K562 (cell line): ENCODE measurements around the gene HSPH1.

Experiments
- CHD4 ChIP-seq: fragments of 200-600 bp; sonication (generic); IDR thresholded peaks from 3 replicates; pipeline ENCODE4 v1.6.1; 2012; ENCODE audit warnings: low read depth, mild to moderate bottlenecking, mixed read lengths, low read length, inconsistent platforms; ENCODE audit not compliant: insufficient read depth, insufficient replicate concordance, poor library complexity, severe bottlenecking
- FOXA1 ChIP-seq: fragments of 450-650 bp; IDR thresholded peaks from 2 replicates; pipeline ENCODE4 v1.6.1; 2016; ENCODE audit warnings: mild to moderate bottlenecking, borderline replicate concordance
- MAX ChIP-seq: sonication (generic); formaldehyde crosslinking; IDR thresholded peaks from 2 replicates; pipeline ENCODE4 v1.9.0; 2022; ENCODE audit warnings: mild to moderate bottlenecking, missing genetic modification reagents
- MEF2D ChIP-seq: conservative IDR thresholded peaks from 2 replicates; pipeline ENCODE4 v1.6.1; 2016; ENCODE audit warnings: low read depth, missing genetic modification characterization, missing compliant biosample characterization
- POLR2AphosphoS5 ChIP-seq: IDR thresholded peaks from 2 replicates; pipeline ENCODE4 v1.6.1; 2011; ENCODE audit warnings: mild to moderate bottlenecking, low read depth, low read length, moderate library complexity; ENCODE audit not compliant: control insufficient read depth, insufficient read depth
- PTTG1 ChIP-seq: fragments of 450-650 bp; IDR thresholded peaks from 2 replicates; pipeline ENCODE4 v1.6.1; 2016; ENCODE audit warnings: low read depth, mild to moderate bottlenecking, missing genetic modification characterization, missing compliant biosample characterization
- ZNF609 ChIP-seq: sonication (generic); formaldehyde crosslinking; IDR thresholded peaks from 2 replicates; pipeline ENCODE4 v1.8.1; 2023; ENCODE audit warnings: missing genetic modification reagents, mild to moderate bottlenecking, borderline replicate concordance
- ZNF766 ChIP-seq: fragments of 200-800 bp; sonication (Bioruptor generic); conservative IDR thresholded peaks from 2 replicates; pipeline ENCODE4 v1.6.1; 2016; ENCODE audit warnings: missing genetic modification characterization, missing compliant biosample characterization
- ZZZ3 ChIP-seq: fragments of 450-650 bp; IDR thresholded peaks from 2 replicates; pipeline ENCODE4 v1.6.1; 2016; ENCODE audit warnings: antibody characterized with exemption, mild to moderate bottlenecking, moderate library complexity
- TF ChIP-seq, protein P1 (sequence below), 3 experiments: fragments of 200-800 bp in 1 of 3; sonication (Bioruptor generic) in 1 of 3; sonication (generic) in 1 of 3; formaldehyde crosslinking in 1 of 3; IDR thresholded peaks; 2 replicates each; pipeline versions ENCODE4 v1.6.1 to v1.8.0; 2016 to 2022; ENCODE audit warnings: mild to moderate bottlenecking in 2 of 3, missing compliant biosample characterization in 2 of 3, missing genetic modification characterization in 2 of 3, missing genetic modification reagents in 1 of 3
- TF ChIP-seq, protein P2 (sequence below), 2 experiments: fragments of 450-650 bp in 1 of 2; IDR thresholded peaks; 2 replicates each; pipeline ENCODE4 v1.6.1; 2011 to 2017; ENCODE audit warnings: low read depth in 2 of 2, antibody characterized with exemption in 1 of 2, borderline replicate concordance in 1 of 2, low read length in 1 of 2, mild to moderate bottlenecking in 1 of 2, mixed read lengths in 1 of 2; ENCODE audit not compliant: control insufficient read depth in 1 of 2

- TF ChIP-seq POLR2AphosphoS5 (no peak), ZZZ3 (no peak), FOXA1 (no peak), ZNF609 (no peak), MEF2D (tag) (no peak), PTTG1 (no peak), ZNF766 (no peak), CHD4 (no peak), MAX (CRISPR knock-in tag) (no peak)
- TF ChIP-seq, protein P1, sequence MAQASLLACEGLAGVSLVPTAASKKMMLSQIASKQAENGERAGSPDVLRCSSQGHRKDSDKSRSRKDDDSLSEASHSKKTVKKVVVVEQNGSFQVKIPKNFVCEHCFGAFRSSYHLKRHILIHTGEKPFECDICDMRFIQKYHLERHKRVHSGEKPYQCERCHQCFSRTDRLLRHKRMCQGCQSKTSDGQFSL (CRISPR knock-in tag; IDR thresholded peaks at IDR 0.05), result no peak
- TF ChIP-seq, protein P1 (tag; IDR thresholded peaks at IDR 0.05), result no peak
- TF ChIP-seq, protein P2, sequence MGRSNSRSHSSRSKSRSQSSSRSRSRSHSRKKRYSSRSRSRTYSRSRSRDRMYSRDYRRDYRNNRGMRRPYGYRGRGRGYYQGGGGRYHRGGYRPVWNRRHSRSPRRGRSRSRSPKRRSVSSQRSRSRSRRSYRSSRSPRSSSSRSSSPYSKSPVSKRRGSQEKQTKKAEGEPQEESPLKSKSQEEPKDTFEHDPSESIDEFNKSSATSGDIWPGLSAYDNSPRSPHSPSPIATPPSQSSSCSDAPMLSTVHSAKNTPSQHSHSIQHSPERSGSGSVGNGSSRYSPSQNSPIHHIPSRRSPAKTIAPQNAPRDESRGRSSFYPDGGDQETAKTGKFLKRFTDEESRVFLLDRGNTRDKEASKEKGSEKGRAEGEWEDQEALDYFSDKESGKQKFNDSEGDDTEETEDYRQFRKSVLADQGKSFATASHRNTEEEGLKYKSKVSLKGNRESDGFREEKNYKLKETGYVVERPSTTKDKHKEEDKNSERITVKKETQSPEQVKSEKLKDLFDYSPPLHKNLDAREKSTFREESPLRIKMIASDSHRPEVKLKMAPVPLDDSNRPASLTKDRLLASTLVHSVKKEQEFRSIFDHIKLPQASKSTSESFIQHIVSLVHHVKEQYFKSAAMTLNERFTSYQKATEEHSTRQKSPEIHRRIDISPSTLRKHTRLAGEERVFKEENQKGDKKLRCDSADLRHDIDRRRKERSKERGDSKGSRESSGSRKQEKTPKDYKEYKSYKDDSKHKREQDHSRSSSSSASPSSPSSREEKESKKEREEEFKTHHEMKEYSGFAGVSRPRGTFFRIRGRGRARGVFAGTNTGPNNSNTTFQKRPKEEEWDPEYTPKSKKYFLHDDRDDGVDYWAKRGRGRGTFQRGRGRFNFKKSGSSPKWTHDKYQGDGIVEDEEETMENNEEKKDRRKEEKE (IDR thresholded peaks at IDR 0.05; ENCODE audit: borderline replicate concordance in 1 of 2, control insufficient read depth in 1 of 2, low read depth in 2 of 2, low read length in 1 of 2), result no peak
Observed at GRCh38 chr13:31122143-31122542, 39.6 kb downstream of the HSPH1 start.
